Kidney (tissue), 14 donors: Measurements from ENCODE around the gene CCDC188. TPM values are rescaled to one million over a fixed set of nuclear protein-coding genes. Genes with fewer than 3 reads are reported as not detected.

Experiments
- DNase-seq, 5 donors: peaks; one replicate each; pipeline ENCODE4 v3.0.0-alpha.2; 2013 to 2020
- FAIRE-seq: peaks from 2 replicates; lab custom pipeline; 2012; peaks lifted over from hg19 to GRCh38; lab: Jason Lieb, UNC
- H3K27ac ChIP-seq, 2 donors: one replicate each; pipeline ENCODE4 v1.7.0; 2013; ENCODE audit warnings: low read depth in 2 of 2, low read length in 2 of 2, inconsistent platforms in 1 of 2
- H3K27me3 ChIP-seq: one replicate; pipeline ENCODE4 v1.7.1; 2013; ENCODE audit warnings: low read length, inconsistent platforms; ENCODE audit not compliant: control insufficient read depth, insufficient read depth
- H3K36me3 ChIP-seq, 3 donors: one replicate each; pipeline versions ENCODE4 v1.7.0 to v1.7.1; 2013; ENCODE audit warnings: low read length in 3 of 3, control low read depth in 1 of 3, inconsistent platforms in 1 of 3; ENCODE audit not compliant: insufficient read depth in 3 of 3, control insufficient read depth in 2 of 3
- H3K4me1 ChIP-seq, 3 donors: one replicate each; pipeline versions ENCODE4 v1.7.0 to v1.7.1; 2013; ENCODE audit warnings: low read length in 3 of 3, inconsistent platforms in 1 of 3, low read depth in 1 of 3; ENCODE audit not compliant: control insufficient read depth in 2 of 3, insufficient read depth in 2 of 3
- H3K4me3 ChIP-seq, 3 donors: one replicate each; pipeline versions ENCODE4 v1.7.0 to v1.8.1; 2013; ENCODE audit warnings: low read length in 3 of 3, control low read depth in 1 of 3, inconsistent platforms in 1 of 3
- H3K9ac ChIP-seq, 3 donors: one replicate each; pipeline versions ENCODE4 v1.7.0 to v1.7.1; 2013; ENCODE audit warnings: low read length in 3 of 3, control low read depth in 1 of 3, inconsistent platforms in 1 of 3
- H3K9me3 ChIP-seq, 3 donors: one replicate each; pipeline versions ENCODE4 v1.7.0 to v1.7.1; 2013; ENCODE audit warnings: low read length in 3 of 3, control low read depth in 1 of 3, inconsistent platforms in 1 of 3; ENCODE audit not compliant: control insufficient read depth in 2 of 3, insufficient read depth in 1 of 3
- CTCF ChIP-seq: IDR thresholded peaks from 3 replicates; pipeline ENCODE4 v1.5.1; 2012; ENCODE audit warnings: mild to moderate bottlenecking, moderate library complexity, borderline replicate concordance; ENCODE audit not compliant: insufficient read depth; ENCODE audit errors: extremely low read depth
- intact Hi-C: fragments of 100-400 bp; cut with DNase I; formaldehyde crosslinking; loops from one replicate; pipeline ENCODE4 v1.11.1; 2022
- polyA plus RNA-seq: library from polyadenylated mRNA; stranded (reverse); fragments of 350-450 nt; fragmentation: Illumina TruSeq; extraction: RNeasy Lipid Tissue Mini Kit (QIAGEN cat#74804); gene quantifications from one replicate; pipeline ENCODE4 v1.2.3, GENCODE V29; 2014; ENCODE audit warnings: low read depth, low replicate concordance; ENCODE audit not compliant: insufficient read depth
- total RNA-seq: library from RNA; stranded (reverse); fragmentation: NEBNext Ultra II Directional; extraction: Animal tissue kit (Norgen Biotek cat#: 25700); gene quantifications from one replicate; pipeline ENCODE4 v1.2.1, GENCODE V29; 2021
- donor health status: control.
- donor health status: control.
- donor health status: control.
- donor health status: control.
- donor health status: control.
- donor health status: DM: yes; HTN: yes; CAD: no.
- donor health status: Normal renal cell carcinoma (clear cell type).

CCDC188 gene
- total and polyA plus RNA-seq, 2 donors from 2014 or later, result 0.54 to 2.8 TPM

DNA sequence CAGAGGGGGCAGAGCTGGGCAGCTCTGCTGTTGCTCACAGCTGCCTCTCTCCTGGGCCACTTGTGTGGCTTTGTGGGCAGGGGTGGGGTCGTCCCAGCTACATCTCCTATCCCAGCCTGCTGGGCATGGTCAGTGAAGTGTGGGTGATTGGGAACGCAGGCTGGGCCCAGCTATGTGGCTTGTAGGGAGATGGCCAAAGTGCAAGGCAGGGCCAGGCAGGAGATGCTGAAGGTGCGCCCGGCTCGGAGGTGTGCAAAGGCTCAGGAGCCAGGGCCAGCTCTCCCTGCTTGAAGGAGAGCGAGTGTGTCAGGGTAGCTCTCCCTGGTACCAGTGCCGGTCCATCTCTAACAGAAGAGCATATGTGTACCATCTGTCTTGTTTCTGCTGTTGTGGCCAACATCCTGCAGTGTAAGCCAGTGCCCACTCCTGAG lies 43.4 kb downstream of the CCDC188 start:
- TF ChIP-seq CTCF, result no peak
- DNase-seq (peak in 1 of 5 donors; percentile 52), FAIRE-seq (no peak)
- H3K9me3 ChIP-seq, result no peaks in the 10 kb centered on the region
- peaks cover 2 to 56% (median 44%) of the 10 kb centered on the region in 3 donors for H3K36me3 ChIP-seq
- intact Hi-C loops, result no loop called here
- no peak overlapping the region for H3K27ac ChIP-seq
- no peak overlapping the region for H3K4me3 ChIP-seq
- no peaks in the 10 kb centered on the region for H3K27me3 ChIP-seq
- H3K4me1 ChIP-seq, result peaks cover 0 to 7% (median 0%) of the 10 kb centered on the region in 3 donors
- H3K9ac ChIP-seq, result no peak overlapping the region

DNA sequence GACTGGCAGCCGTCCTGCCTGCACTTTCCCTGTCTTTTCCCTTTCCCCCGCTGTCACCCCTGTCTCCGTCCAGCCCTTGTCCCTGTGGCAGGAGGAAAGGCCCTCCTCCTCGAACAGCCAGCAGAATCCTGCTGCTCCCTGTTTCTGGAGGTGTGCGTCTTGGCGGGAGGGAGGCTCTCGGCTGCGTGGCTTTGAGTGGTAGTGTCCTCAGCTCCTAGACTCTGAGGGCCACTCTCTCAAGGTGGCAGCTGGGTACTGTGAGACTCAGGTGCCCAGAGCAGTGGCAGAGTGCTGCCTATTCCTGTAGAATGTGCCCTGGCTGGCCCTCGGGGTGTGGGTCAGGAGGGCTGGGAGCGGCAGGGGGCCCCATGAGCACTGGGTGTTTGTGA lies 44.0 kb downstream of the CCDC188 start:
- TF ChIP-seq CTCF, result no peak
- Histone ChIP-seq H3K4me3 (no peak overlapping the region), H3K4me1 (peaks cover 0 to 7% (median 0%) of the 10 kb centered on the region in 3 donors), H3K27ac (no peak overlapping the region), H3K36me3 (peaks cover 5 to 61% (median 47%) of the 10 kb centered on the region in 3 donors), H3K27me3 (no peaks in the 10 kb centered on the region), H3K9me3 (no peaks in the 10 kb centered on the region), H3K9ac (no peak overlapping the region)
- FAIRE-seq, result no peak
- intact Hi-C loops, result no loop called here
- DNase-seq, result peak in 1 of 5 donors; percentile 45

DNA sequence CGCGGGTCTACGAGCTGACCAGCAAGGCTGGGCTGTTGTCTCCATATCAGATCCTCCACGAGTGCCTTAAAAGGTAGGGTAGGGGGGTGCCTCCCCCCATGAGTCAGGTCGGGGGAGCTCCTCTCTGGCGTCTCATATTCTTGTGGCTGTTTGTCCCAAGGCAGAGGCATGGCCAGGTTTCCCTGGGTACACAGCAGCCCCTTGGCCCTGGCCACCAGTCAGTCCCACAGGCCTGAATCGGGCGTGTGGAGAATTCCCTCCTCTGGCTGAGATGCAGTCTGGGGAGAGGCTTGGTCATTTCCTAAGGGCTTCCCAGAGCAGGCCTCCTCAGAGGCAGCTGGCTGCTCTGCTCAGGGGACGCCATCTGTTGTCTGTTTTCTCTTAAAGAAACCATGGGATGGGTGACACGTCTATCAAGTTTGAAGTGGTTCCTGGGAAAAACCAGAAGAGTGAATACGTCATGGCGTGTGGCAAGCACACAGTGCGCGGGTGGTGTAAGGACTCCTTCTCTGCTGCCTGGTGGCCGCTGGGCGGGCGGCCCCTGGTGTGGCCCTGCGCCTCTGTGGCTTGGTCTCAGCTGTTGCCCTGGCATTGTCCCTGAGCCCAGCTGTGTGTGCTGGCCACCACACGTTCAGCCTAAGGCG lies 44.5 kb downstream of the CCDC188 start:
- DNase-seq, result peak in 1 of 5 donors; percentile 56
- no peak overlapping the region for H3K27ac ChIP-seq
- no peak for FAIRE-seq
- no peaks in the 10 kb centered on the region for H3K9me3 ChIP-seq
- no peak overlapping the region for H3K9ac ChIP-seq
- intact Hi-C loops, result no loop called here
- no peak overlapping the region for H3K4me3 ChIP-seq
- H3K4me1 ChIP-seq, result peaks cover 0 to 7% (median 0%) of the 10 kb centered on the region in 3 donors
- no peak for TF ChIP-seq CTCF
- no peaks in the 10 kb centered on the region for H3K27me3 ChIP-seq
- peaks cover 5 to 61% (median 47%) of the 10 kb centered on the region in 3 donors for H3K36me3 ChIP-seq
